ENCODE data around the gene MAPK8.
A peak's percentile ranks its signal among the peaks of the same experiment; 100 is the strongest.

MAPK8 gene

GRCh38 chr10:48444861-48445841 lies 138.7 kb downstream of the MAPK8 start:
- TF ChIP-seq YY1 (IDR thresholded peaks at IDR 0.05; ENCODE audit: low read depth) = no peak
- TF ChIP-seq RAD21 (IDR thresholded peaks at IDR 0.05; ENCODE audit: low read depth) = peak; percentile 34
- peak; percentile 96 for TF ChIP-seq NFIC (IDR thresholded peaks at IDR 0.05)
- TF ChIP-seq TEAD4 (IDR thresholded peaks at IDR 0.05) = peak; percentile 68
- no peak for TF ChIP-seq REST (IDR thresholded peaks at IDR 0.05; ENCODE audit: low read depth)
- peak; percentile 85 for TF ChIP-seq TCF12 (IDR thresholded peaks at IDR 0.05; ENCODE audit: low read depth)
- TF ChIP-seq MAX (IDR thresholded peaks at IDR 0.05) = peak; percentile 20; the same call in 1 of the 2 replicates
- peak; percentile 53 for TF ChIP-seq EP300 (IDR thresholded peaks at IDR 0.05; ENCODE audit: borderline replicate concordance)
- no peak for TF ChIP-seq USF1 (IDR thresholded peaks at IDR 0.05)
- peak; percentile 37; the same call in 1 of the 2 replicates for TF ChIP-seq ZBTB7A (IDR thresholded peaks at IDR 0.05; ENCODE audit: low read depth)
- TF ChIP-seq TAF1 (IDR thresholded peaks at IDR 0.05; ENCODE audit: low read depth) = no peak
- TF ChIP-seq CREB1 (IDR thresholded peaks at IDR 0.05; ENCODE audit: low read depth) = no peak
- no peak for TF ChIP-seq FOXM1 (IDR thresholded peaks at IDR 0.05; ENCODE audit: borderline replicate concordance, low read depth)
- no peak for TF ChIP-seq CEBPB (IDR thresholded peaks at IDR 0.05)
- TF ChIP-seq EGR1 (IDR thresholded peaks at IDR 0.05) = no peak

- TF ChIP-seq TEAD4 (IDR thresholded peaks at IDR 0.05) = no peak
- TF ChIP-seq ZBTB7A (IDR thresholded peaks at IDR 0.05; ENCODE audit: low read depth) = no peak
- TF ChIP-seq YY1 (IDR thresholded peaks at IDR 0.05; ENCODE audit: low read depth) = no peak
- TF ChIP-seq EP300 (IDR thresholded peaks at IDR 0.05; ENCODE audit: borderline replicate concordance) = no peak
- TF ChIP-seq FOXM1 (IDR thresholded peaks at IDR 0.05; ENCODE audit: borderline replicate concordance, low read depth) = no peak
- no peak for TF ChIP-seq MAX (IDR thresholded peaks at IDR 0.05)
- no peak for TF ChIP-seq CEBPB (IDR thresholded peaks at IDR 0.05)
- no peak for TF ChIP-seq REST (IDR thresholded peaks at IDR 0.05; ENCODE audit: low read depth)
- no peak for TF ChIP-seq EGR1 (IDR thresholded peaks at IDR 0.05)
- no peak for TF ChIP-seq RAD21 (IDR thresholded peaks at IDR 0.05; ENCODE audit: low read depth)
- no peak for TF ChIP-seq USF1 (IDR thresholded peaks at IDR 0.05)
- no peak for TF ChIP-seq TAF1 (IDR thresholded peaks at IDR 0.05; ENCODE audit: low read depth)
- TF ChIP-seq TCF12 (IDR thresholded peaks at IDR 0.05; ENCODE audit: low read depth) = no peak
- TF ChIP-seq NFIC (IDR thresholded peaks at IDR 0.05) = no peak
Measured at GRCh38 chr10:48445932-48446331, 139.5 kb downstream of the MAPK8 start.

- TF ChIP-seq REST (IDR thresholded peaks at IDR 0.05; ENCODE audit: low read depth) = no peak
- no peak for TF ChIP-seq CEBPB (IDR thresholded peaks at IDR 0.05)
- no peak for TF ChIP-seq EGR1 (IDR thresholded peaks at IDR 0.05)
- TF ChIP-seq ZBTB7A (IDR thresholded peaks at IDR 0.05; ENCODE audit: low read depth) = no peak
- no peak for TF ChIP-seq TEAD4 (IDR thresholded peaks at IDR 0.05)
- no peak for TF ChIP-seq EP300 (IDR thresholded peaks at IDR 0.05; ENCODE audit: borderline replicate concordance)
Measured at GRCh38 chr10:48446785-48447184, 140.3 kb downstream of the MAPK8 start.

All from Ishikawa (cell line).